Neural cell (in vitro differentiated cells): ENCODE data around the gene DHPS. TPM values are rescaled to one million over a fixed set of nuclear protein-coding genes. Genes with fewer than 3 reads are reported as not detected.

ENCODE experiments used
- H2AFZ ChIP-seq: fragments of 200-600, 300-800 bp; sonication (generic), shearing (Covaris generic); 2 replicates; pipeline ENCODE4 v1.6.0; 2014; ENCODE audit warnings: low read depth, mild to moderate bottlenecking, antibody characterized with exemption, low read length, moderate library complexity
- H3F3A ChIP-seq: fragments of 200-600 bp; shearing (Covaris generic); 2 replicates; pipeline ENCODE4 v1.6.1; 2016; ENCODE audit warnings: mild to moderate bottlenecking, moderate library complexity, mixed read lengths, antibody characterized with exemption, low read length; ENCODE audit not compliant: insufficient read depth, poor library complexity, severe bottlenecking
- H3K27ac ChIP-seq: fragments of 200-600, 300-800 bp; sonication (generic), shearing (Covaris generic); 2 replicates; pipeline ENCODE4 v1.5.1; 2014; ENCODE audit warnings: mild to moderate bottlenecking, low read length, moderate library complexity
- H3K27me3 ChIP-seq: fragments of 300-800, 200-600 bp; sonication (generic), shearing (Covaris generic); 2 replicates; pipeline ENCODE4 v1.6.0; 2014; ENCODE audit warnings: mild to moderate bottlenecking, low read depth, low read length, moderate library complexity; ENCODE audit not compliant: insufficient read depth
- H3K36me3 ChIP-seq: fragments of 300-800, 200-600 bp; sonication (generic), shearing (Covaris generic); 2 replicates; pipeline ENCODE4 v1.5.1; 2014; ENCODE audit warnings: mild to moderate bottlenecking, antibody characterized with exemption, low read length, moderate library complexity; ENCODE audit not compliant: insufficient read depth
- H3K4me2 ChIP-seq: fragments of 300-800, 200-600 bp; sonication (generic), shearing (Covaris generic); 2 replicates; pipeline ENCODE4 v1.6.0; 2014; ENCODE audit warnings: mild to moderate bottlenecking, low read length
- H3K4me3 ChIP-seq: fragments of 300-800, 200-600 bp; sonication (generic), shearing (Covaris generic); 2 replicates; pipeline ENCODE4 v1.5.1; 2014; ENCODE audit warnings: mild to moderate bottlenecking, low read length, moderate library complexity
- H3K79me2 ChIP-seq: fragments of 200-600 bp; shearing (Covaris generic); replicated peaks from 2 replicates; pipeline ENCODE4 v1.6.0; 2014; ENCODE audit warnings: mild to moderate bottlenecking, low read length, moderate library complexity; ENCODE audit not compliant: insufficient read depth
- H3K9ac ChIP-seq: fragments of 300-800, 200-600 bp; sonication (generic), shearing (Covaris generic); 2 replicates; pipeline ENCODE4 v1.6.1; 2016; ENCODE audit warnings: mild to moderate bottlenecking, low read length, mixed read lengths
- H3K9me2 ChIP-seq: fragments of 200-600 bp; shearing (Covaris generic); 2 replicates; pipeline ENCODE4 v1.6.1; 2016; ENCODE audit warnings: mild to moderate bottlenecking, low read length, mixed read lengths; ENCODE audit not compliant: insufficient read depth
- H3K9me3 ChIP-seq: fragments of 200-600, 300-800 bp; sonication (generic), shearing (Covaris generic); 2 replicates; pipeline ENCODE4 v1.6.1; 2016; ENCODE audit warnings: mild to moderate bottlenecking, mixed run types, low read length, moderate library complexity, mixed read lengths
- H4K20me1 ChIP-seq: fragments of 200-600 bp; shearing (Covaris generic); 2 replicates; pipeline ENCODE4 v1.6.1; 2016; ENCODE audit warnings: mild to moderate bottlenecking, mixed run types; ENCODE audit not compliant: insufficient read depth
- EP300 ChIP-seq: fragments of 450-650 bp; conservative IDR thresholded peaks from 2 replicates; pipeline ENCODE4 v1.6.1; 2014; ENCODE audit warnings: antibody characterized with exemption, mild to moderate bottlenecking, moderate library complexity; ENCODE audit not compliant: poor library complexity, severe bottlenecking
- EZH2 ChIP-seq: fragments of 200-600, 300-800 bp; shearing (Covaris generic), sonication (generic); IDR thresholded peaks from 2 replicates; pipeline ENCODE4 v1.6.1; 2014; ENCODE audit warnings: antibody characterized with exemption, low read length, borderline replicate concordance, mild to moderate bottlenecking; ENCODE audit not compliant: insufficient read depth, poor library complexity, severe bottlenecking
- MXI1 ChIP-seq: fragments of 450-650 bp; conservative IDR thresholded peaks from 2 replicates; pipeline ENCODE4 v1.6.1; 2014; ENCODE audit warnings: antibody characterized with exemption, mild to moderate bottlenecking; ENCODE audit not compliant: poor library complexity, severe bottlenecking
- POLR2AphosphoS5 ChIP-seq: IDR thresholded peaks from 2 replicates; pipeline ENCODE4 v1.6.1; 2012
- RAD21 ChIP-seq: fragments of 450-650 bp; conservative IDR thresholded peaks from 2 replicates; pipeline ENCODE4 v1.6.1; 2014; ENCODE audit warnings: antibody characterized with exemption, mild to moderate bottlenecking, moderate library complexity
- SMC3 ChIP-seq: fragments of 450-650 bp; conservative IDR thresholded peaks from 2 replicates; pipeline ENCODE4 v1.6.1; 2014; ENCODE audit warnings: antibody characterized with exemption, mild to moderate bottlenecking, moderate library complexity; ENCODE audit not compliant: poor library complexity
- TAF1 ChIP-seq: IDR thresholded peaks from 2 replicates; pipeline ENCODE4 v1.6.1; 2012; ENCODE audit warnings: low read depth
- polyA plus RNA-seq: library from polyadenylated mRNA; depleted of rRNA; stranded (reverse); fragments of >200 nt; gene quantifications from 2 replicates; pipeline ENCODE4 v1.2.3, GENCODE V29; 2014
- TF ChIP-seq, protein P1 (sequence below): IDR thresholded peaks from 2 replicates; pipeline ENCODE4 v1.6.1; 2012; ENCODE audit warnings: borderline replicate concordance
- TF ChIP-seq, protein P2 (sequence below): fragments of 450-650 bp; IDR thresholded peaks from 2 replicates; pipeline ENCODE4 v1.5.1; 2014; ENCODE audit warnings: antibody characterized with exemption, mild to moderate bottlenecking, moderate library complexity; ENCODE audit not compliant: poor library complexity, severe bottlenecking

DHPS gene
- polyA plus RNA-seq, 1 donor from 2014 or later: 239 TPM

DNA sequence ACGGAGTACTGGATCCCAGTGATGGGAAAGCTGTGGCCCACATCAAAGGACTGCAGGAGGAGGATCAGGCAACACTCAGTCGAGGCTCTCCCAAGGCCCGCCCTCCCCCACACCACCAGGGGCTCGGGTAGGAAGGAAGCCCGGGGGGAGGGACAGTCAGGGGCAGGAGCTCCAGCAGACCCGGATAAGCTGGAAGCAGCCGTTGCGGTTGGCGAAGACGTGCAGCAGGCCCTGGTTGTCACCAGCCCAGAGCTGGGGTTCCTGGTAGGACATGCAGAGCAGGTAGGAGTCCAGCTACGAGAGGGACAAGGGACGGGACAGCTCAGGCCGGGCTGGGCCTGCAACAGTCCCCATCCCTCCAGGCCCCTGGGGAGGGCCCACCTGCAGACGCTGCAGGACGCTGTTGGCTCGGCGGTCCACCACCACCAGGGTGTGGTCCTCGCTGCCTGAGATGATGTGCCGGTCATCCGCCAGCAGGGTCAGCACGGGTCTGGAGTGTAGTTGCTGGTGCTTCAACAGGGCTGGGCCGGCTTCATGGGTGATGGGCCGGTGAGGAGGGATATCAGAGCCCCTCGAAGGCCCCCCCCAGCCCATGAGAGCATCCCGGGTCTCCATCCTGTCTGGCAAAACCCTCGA is 8.0 kb upstream of the DHPS start:
- Histone ChIP-seq H3K36me3 (no peaks in the 10 kb centered on the region), H4K20me1 (no peaks in the 10 kb centered on the region), H3K4me3 (no peak overlapping the region), H3K27me3 (no peaks in the 10 kb centered on the region), H3K9ac (no peak overlapping the region), H3K9me2 (no peaks in the 10 kb centered on the region), H3K9me3 (no peaks in the 10 kb centered on the region), H3F3A (no peaks in the 10 kb centered on the region), H3K79me2 (no peaks in the 10 kb centered on the region), H3K4me2 (no peak overlapping the region), H2AFZ (no peak overlapping the region), H3K27ac (no peak overlapping the region)
- TF ChIP-seq MXI1: no peak

DNA sequence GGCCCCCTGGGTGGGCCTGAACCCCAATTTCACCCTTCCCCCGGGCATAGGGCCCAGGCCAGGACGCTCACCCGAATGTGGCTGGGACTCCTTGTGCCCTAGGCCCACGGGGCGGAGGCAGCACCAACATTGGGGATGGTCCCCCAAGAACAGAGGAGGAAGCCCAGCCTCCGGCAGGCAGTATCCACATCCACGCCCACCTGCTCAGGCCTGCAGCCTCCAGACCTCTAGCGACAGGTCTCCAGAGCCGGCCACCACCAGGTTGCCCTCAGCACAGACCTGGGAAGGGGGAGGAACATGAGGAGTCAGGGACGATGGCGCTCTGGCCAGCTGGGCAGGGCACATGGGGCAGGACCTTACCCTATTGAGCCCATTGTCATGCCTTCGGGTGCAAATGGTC is 7.3 kb upstream of the DHPS start:
- Histone ChIP-seq H3K79me2 (no peaks in the 10 kb centered on the region), H3F3A (no peaks in the 10 kb centered on the region), H3K9me3 (no peaks in the 10 kb centered on the region), H4K20me1 (no peaks in the 10 kb centered on the region), H3K36me3 (no peaks in the 10 kb centered on the region), H3K27ac (no peak overlapping the region), H2AFZ (no peak overlapping the region), H3K4me3 (no peak overlapping the region), H3K4me2 (no peak overlapping the region), H3K9ac (no peak overlapping the region), H3K27me3 (no peaks in the 10 kb centered on the region), H3K9me2 (no peaks in the 10 kb centered on the region)
- TF ChIP-seq MXI1 (no peak), TAF1 (no peak), SMC3 (no peak), POLR2AphosphoS5 (no peak), RAD21 (no peak), EP300 (no peak), EZH2 (no peak)
- TF ChIP-seq, protein P1, sequence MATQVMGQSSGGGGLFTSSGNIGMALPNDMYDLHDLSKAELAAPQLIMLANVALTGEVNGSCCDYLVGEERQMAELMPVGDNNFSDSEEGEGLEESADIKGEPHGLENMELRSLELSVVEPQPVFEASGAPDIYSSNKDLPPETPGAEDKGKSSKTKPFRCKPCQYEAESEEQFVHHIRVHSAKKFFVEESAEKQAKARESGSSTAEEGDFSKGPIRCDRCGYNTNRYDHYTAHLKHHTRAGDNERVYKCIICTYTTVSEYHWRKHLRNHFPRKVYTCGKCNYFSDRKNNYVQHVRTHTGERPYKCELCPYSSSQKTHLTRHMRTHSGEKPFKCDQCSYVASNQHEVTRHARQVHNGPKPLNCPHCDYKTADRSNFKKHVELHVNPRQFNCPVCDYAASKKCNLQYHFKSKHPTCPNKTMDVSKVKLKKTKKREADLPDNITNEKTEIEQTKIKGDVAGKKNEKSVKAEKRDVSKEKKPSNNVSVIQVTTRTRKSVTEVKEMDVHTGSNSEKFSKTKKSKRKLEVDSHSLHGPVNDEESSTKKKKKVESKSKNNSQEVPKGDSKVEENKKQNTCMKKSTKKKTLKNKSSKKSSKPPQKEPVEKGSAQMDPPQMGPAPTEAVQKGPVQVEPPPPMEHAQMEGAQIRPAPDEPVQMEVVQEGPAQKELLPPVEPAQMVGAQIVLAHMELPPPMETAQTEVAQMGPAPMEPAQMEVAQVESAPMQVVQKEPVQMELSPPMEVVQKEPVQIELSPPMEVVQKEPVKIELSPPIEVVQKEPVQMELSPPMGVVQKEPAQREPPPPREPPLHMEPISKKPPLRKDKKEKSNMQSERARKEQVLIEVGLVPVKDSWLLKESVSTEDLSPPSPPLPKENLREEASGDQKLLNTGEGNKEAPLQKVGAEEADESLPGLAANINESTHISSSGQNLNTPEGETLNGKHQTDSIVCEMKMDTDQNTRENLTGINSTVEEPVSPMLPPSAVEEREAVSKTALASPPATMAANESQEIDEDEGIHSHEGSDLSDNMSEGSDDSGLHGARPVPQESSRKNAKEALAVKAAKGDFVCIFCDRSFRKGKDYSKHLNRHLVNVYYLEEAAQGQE: no peak
- TF ChIP-seq, protein P2, sequence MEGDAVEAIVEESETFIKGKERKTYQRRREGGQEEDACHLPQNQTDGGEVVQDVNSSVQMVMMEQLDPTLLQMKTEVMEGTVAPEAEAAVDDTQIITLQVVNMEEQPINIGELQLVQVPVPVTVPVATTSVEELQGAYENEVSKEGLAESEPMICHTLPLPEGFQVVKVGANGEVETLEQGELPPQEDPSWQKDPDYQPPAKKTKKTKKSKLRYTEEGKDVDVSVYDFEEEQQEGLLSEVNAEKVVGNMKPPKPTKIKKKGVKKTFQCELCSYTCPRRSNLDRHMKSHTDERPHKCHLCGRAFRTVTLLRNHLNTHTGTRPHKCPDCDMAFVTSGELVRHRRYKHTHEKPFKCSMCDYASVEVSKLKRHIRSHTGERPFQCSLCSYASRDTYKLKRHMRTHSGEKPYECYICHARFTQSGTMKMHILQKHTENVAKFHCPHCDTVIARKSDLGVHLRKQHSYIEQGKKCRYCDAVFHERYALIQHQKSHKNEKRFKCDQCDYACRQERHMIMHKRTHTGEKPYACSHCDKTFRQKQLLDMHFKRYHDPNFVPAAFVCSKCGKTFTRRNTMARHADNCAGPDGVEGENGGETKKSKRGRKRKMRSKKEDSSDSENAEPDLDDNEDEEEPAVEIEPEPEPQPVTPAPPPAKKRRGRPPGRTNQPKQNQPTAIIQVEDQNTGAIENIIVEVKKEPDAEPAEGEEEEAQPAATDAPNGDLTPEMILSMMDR: no peak
